Measurements from ENCODE around the gene MAP1B. TPM values are rescaled to one million over a fixed set of nuclear protein-coding genes. Genes with fewer than 3 reads are reported as not detected.

Gene MAP1B
- total and polyA plus RNA-seq, 2 of the 4 experiments (the other 2 are of a cell fraction): 41.1 to 183 TPM

DNA sequence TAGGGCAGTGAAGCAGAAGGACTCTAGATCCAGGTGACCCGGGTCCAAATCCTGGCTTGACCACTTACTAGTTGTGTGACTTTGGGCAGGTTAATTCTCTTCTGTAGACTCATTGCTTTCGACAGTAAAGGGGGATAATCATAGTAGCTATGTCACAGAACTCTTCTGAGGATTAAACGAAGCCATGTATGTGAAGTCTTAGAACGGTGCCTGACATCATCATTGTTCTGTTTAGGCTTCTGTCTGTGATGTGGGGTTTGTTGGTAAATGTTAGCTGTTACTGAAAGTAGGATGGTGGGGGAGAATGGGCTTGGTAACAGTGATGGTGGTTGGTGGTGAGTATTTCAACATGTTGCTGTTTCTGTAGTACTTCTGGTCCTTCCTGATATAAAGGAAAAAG is 73.7 kb downstream of the MAP1B start (continued):
- TF ChIP-seq, protein P1, sequence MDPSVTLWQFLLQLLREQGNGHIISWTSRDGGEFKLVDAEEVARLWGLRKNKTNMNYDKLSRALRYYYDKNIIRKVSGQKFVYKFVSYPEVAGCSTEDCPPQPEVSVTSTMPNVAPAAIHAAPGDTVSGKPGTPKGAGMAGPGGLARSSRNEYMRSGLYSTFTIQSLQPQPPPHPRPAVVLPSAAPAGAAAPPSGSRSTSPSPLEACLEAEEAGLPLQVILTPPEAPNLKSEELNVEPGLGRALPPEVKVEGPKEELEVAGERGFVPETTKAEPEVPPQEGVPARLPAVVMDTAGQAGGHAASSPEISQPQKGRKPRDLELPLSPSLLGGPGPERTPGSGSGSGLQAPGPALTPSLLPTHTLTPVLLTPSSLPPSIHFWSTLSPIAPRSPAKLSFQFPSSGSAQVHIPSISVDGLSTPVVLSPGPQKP (IDR thresholded peaks at IDR 0.05; ENCODE audit: borderline replicate concordance, low read depth, low read length): no peak

DNA sequence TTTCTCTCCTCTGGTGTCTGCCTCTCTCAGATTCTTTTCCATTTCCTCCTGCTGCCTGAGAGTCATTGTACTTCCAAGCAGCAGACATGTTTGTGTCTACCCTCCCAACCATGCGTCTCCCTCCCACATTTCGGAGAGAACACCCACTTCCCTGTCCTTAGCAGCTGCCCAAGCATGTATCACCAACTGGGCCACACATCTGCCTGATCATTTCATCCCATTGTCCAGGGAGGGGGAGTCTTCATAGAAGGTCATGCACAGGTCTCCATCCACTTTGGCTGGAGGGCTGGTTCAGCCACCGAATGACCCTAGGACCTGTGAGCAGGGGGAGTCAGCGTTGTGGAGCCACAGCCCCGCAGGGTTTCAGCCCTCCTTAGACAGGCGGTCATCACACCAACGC is 75.4 kb downstream of the MAP1B start:
- no peak overlapping the region for H4K5ac ChIP-seq (ENCODE audit: low read depth, low read length)
- no CpG with 5 or more reads among the region's 7 CpGs for WGBS, 2 experiments (ENCODE audit: extremely low coverage in 2 of 2, insufficient read length in 1 of 2)
- no peak overlapping the region for H2BK5ac ChIP-seq (ENCODE audit: low read depth, low read length, poor library complexity, severe bottlenecking)
- no peak for TF ChIP-seq RCOR1 (IDR thresholded peaks at IDR 0.05; ENCODE audit: insufficient replicate concordance, low read length)
- no peak overlapping the region for H3K4ac ChIP-seq (ENCODE audit: low read depth, low read length)
- H3K23ac ChIP-seq (ENCODE audit: low read depth, low read length): no peak overlapping the region
- no peak overlapping the region for H3K4me2 ChIP-seq (ENCODE audit: low read depth, low read length)
- H2BK20ac ChIP-seq (ENCODE audit: low read depth, low read length): no peak overlapping the region
- no TSS peak for BruUV-seq (replicated peaks)
- POLR2A ChIA-PET (ENCODE audit: unreplicated experiment): no interaction called here
- H3K9ac ChIP-seq (ENCODE audit: low read depth, low read length): no peak overlapping the region
- peaks cover 36% of the 10 kb centered on the region for H3K9me1 ChIP-seq (ENCODE audit: insufficient read depth, low read length)
- H4K8ac ChIP-seq (ENCODE audit: low read depth in 2 of 2, low read length in 2 of 2): no peak overlapping the region; a peak in 1 of 4 replicates
- no peak overlapping the region for H2AK5ac ChIP-seq (ENCODE audit: low read depth, low read length)
- H3K4me1 ChIP-seq (ENCODE audit: control insufficient read depth, insufficient read depth, low read length): peaks cover 22% of the 10 kb centered on the region
- dilution Hi-C loops (cut with HindIII; ENCODE audit: low sequenced_read_pairs, unreplicated experiment) (no loop called here), intact Hi-C loops (cut with micrococcal nuclease) (no loop called here), in situ Hi-C loops (cut with MboI; ENCODE audit: low sequenced_read_pairs) (no loop called here)
- H2BK120ac ChIP-seq (ENCODE audit: low read depth, low read length): no peak overlapping the region
- 0 out of 2 replicates have a peak overlapping the region, but pooled peaks have one; percentile 19 for H4K91ac ChIP-seq (ENCODE audit: insufficient read depth, low read depth, low read length)
- H2AK9ac ChIP-seq (replicated peaks; ENCODE audit: low read depth, low read length, poor library complexity): no peak overlapping the region
- 0 out of 2 replicates have a peak, but pooled peaks cover 8% of the 10 kb centered on the region for H4K20me1 ChIP-seq (ENCODE audit: insufficient read depth, low read length)
- no peak overlapping the region for H3K4me3 ChIP-seq (ENCODE audit: insufficient read depth, low read depth, low read length)
- peaks cover 55 to 88% of the 10 kb centered on the region in 2 experiments for H3K79me1 ChIP-seq (ENCODE audit: low read depth in 1 of 2, low read length in 2 of 2)
- DNase-seq: no peak
- H2BK15ac ChIP-seq (ENCODE audit: low read depth, low read length): no peak overlapping the region
- no peak overlapping the region for H3K56ac ChIP-seq (ENCODE audit: extremely low read depth, insufficient read depth, low read length)
- no peak for ATAC-seq (ENCODE audit: low read depth)
- no peak overlapping the region for H3K18ac ChIP-seq (ENCODE audit: low read depth, low read length)
- H2AFZ ChIP-seq (replicated peaks; ENCODE audit: low read length, poor library complexity): no peak overlapping the region
- CTCF ChIA-PET: no interaction called here
- no peak overlapping the region for H3K27ac ChIP-seq (ENCODE audit: insufficient read depth, low read length)
- peaks cover 38% of the 10 kb centered on the region for H3K36me3 ChIP-seq (ENCODE audit: control insufficient read depth, insufficient read depth, low read length)
- peak overlapping the region; percentile 63; the same call in 1 of the 2 replicates for H3K14ac ChIP-seq (replicated peaks; ENCODE audit: low read depth, low read length)
- H3K9me3 ChIP-seq (ENCODE audit: control insufficient read depth, insufficient read depth, low read length): no peaks in the 10 kb centered on the region
- H3K27me3 ChIP-seq (ENCODE audit: control insufficient read depth, insufficient read depth, low read length): no peaks in the 10 kb centered on the region
